ENCODE measurements around the gene SCARF2.

DNA sequence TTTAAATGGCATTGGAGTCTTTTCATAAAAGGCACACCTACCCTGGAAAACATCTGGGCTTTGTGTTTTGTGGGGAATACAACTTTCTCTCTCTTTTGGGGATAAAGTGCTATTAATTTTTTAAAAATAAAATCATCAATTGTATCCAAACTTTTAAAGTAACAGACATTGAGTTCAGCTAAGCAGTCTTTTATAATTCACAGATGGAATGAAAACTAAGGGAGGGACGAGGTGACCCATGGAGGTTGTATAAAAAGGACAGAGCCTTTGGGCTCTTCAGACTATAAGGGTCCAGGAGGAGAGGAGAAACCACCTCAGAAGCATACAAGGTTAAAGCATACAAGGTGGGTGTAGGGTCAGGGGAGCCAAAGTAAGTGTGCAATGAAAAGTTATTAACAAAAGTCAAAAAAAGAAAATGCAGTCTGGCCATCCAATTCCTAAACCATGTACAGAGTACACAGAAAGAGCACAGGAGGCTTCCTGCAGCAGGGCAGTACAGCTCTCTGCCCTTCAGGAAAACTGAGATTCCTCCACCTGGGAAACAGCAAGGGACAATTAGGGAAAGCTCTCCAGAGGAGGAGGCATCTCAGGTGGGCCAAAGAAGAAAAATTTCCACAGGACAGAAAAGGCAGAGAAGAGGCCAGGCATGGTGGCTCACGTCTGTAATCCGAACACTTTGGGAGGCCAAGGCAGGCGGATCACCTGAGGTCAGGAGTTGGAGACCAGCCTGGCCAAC, 47.5 kb upstream of the SCARF2 start:
- TF ChIP-seq, protein P1, sequence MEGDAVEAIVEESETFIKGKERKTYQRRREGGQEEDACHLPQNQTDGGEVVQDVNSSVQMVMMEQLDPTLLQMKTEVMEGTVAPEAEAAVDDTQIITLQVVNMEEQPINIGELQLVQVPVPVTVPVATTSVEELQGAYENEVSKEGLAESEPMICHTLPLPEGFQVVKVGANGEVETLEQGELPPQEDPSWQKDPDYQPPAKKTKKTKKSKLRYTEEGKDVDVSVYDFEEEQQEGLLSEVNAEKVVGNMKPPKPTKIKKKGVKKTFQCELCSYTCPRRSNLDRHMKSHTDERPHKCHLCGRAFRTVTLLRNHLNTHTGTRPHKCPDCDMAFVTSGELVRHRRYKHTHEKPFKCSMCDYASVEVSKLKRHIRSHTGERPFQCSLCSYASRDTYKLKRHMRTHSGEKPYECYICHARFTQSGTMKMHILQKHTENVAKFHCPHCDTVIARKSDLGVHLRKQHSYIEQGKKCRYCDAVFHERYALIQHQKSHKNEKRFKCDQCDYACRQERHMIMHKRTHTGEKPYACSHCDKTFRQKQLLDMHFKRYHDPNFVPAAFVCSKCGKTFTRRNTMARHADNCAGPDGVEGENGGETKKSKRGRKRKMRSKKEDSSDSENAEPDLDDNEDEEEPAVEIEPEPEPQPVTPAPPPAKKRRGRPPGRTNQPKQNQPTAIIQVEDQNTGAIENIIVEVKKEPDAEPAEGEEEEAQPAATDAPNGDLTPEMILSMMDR (IDR thresholded peaks at IDR 0.05; ENCODE audit: insufficient read depth, low read length), result no peak
- no peak for TF ChIP-seq POLR2AphosphoS5 (IDR thresholded peaks at IDR 0.05; ENCODE audit: low read depth)
- TF ChIP-seq GABPA (IDR thresholded peaks at IDR 0.05; ENCODE audit: low read depth), result no peak
- TF ChIP-seq, protein P2, sequence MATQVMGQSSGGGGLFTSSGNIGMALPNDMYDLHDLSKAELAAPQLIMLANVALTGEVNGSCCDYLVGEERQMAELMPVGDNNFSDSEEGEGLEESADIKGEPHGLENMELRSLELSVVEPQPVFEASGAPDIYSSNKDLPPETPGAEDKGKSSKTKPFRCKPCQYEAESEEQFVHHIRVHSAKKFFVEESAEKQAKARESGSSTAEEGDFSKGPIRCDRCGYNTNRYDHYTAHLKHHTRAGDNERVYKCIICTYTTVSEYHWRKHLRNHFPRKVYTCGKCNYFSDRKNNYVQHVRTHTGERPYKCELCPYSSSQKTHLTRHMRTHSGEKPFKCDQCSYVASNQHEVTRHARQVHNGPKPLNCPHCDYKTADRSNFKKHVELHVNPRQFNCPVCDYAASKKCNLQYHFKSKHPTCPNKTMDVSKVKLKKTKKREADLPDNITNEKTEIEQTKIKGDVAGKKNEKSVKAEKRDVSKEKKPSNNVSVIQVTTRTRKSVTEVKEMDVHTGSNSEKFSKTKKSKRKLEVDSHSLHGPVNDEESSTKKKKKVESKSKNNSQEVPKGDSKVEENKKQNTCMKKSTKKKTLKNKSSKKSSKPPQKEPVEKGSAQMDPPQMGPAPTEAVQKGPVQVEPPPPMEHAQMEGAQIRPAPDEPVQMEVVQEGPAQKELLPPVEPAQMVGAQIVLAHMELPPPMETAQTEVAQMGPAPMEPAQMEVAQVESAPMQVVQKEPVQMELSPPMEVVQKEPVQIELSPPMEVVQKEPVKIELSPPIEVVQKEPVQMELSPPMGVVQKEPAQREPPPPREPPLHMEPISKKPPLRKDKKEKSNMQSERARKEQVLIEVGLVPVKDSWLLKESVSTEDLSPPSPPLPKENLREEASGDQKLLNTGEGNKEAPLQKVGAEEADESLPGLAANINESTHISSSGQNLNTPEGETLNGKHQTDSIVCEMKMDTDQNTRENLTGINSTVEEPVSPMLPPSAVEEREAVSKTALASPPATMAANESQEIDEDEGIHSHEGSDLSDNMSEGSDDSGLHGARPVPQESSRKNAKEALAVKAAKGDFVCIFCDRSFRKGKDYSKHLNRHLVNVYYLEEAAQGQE (IDR thresholded peaks at IDR 0.05; ENCODE audit: insufficient replicate concordance, low read depth), result no peak
- no peak for TF ChIP-seq SPI1 (IDR thresholded peaks at IDR 0.05; ENCODE audit: borderline replicate concordance, low read depth)
